ENCODE results near the gene CYBA.

Gene CYBA

GRCh38 chr16:88608076-88608475 is 42.8 kb downstream of the CYBA start:
- no peak for DNase-seq (ENCODE audit: low read depth in 2 of 2)
- no peak for TF ChIP-seq CTCF (IDR thresholded peaks at IDR 0.05; ENCODE audit: low read depth, low read length)
- H3K4me3 ChIP-seq (replicated peaks in 1 of 2; ENCODE audit: low read depth in 2 of 2, low read length in 2 of 2), result no peak overlapping the region

GRCh38 chr16:88606148-88606757 is 44.6 kb downstream of the CYBA start:
- H3K4me3 ChIP-seq (replicated peaks in 1 of 2; ENCODE audit: low read depth in 2 of 2, low read length in 2 of 2), result no peak overlapping the region
- DNase-seq (ENCODE audit: low read depth in 2 of 2), result no peak
- TF ChIP-seq CTCF (IDR thresholded peaks at IDR 0.05; ENCODE audit: low read depth, low read length), result no peak

- TF ChIP-seq CTCF (IDR thresholded peaks at IDR 0.05; ENCODE audit: low read depth, low read length), result no peak
- H3K4me3 ChIP-seq (replicated peaks in 1 of 2; ENCODE audit: low read depth in 2 of 2, low read length in 2 of 2), result no peak overlapping the region
- no peak for DNase-seq (ENCODE audit: low read depth in 2 of 2)
These were observed 45.4 kb downstream of the CYBA start for GRCh38 chr16:88605186-88606147.

GRCh38 chr16:88602091-88602490 is 48.8 kb downstream of the CYBA start:
- no peak overlapping the region for H3K4me3 ChIP-seq (replicated peaks in 1 of 2; ENCODE audit: low read depth in 2 of 2, low read length in 2 of 2)
- no peak for TF ChIP-seq CTCF (IDR thresholded peaks at IDR 0.05; ENCODE audit: low read depth, low read length)
- no peak for DNase-seq (ENCODE audit: low read depth in 2 of 2)

GRCh38 chr16:88601313-88602036 is 49.4 kb downstream of the CYBA start:
- DNase-seq (ENCODE audit: low read depth in 2 of 2), result no peak
- no peak for TF ChIP-seq CTCF (IDR thresholded peaks at IDR 0.05; ENCODE audit: low read depth, low read length)

GRCh38 chr16:88600539-88600896 is 50.3 kb downstream of the CYBA start:
- TF ChIP-seq CTCF (IDR thresholded peaks at IDR 0.05; ENCODE audit: low read depth, low read length), result no peak
- H3K4me3 ChIP-seq (replicated peaks in 1 of 2; ENCODE audit: low read depth in 2 of 2, low read length in 2 of 2), result no peak overlapping the region
- no peak for DNase-seq (ENCODE audit: low read depth in 2 of 2)

More at GRCh38 chr16:88601313-88602036, 49.4 kb downstream of the CYBA start:
- no peak overlapping the region for H3K4me3 ChIP-seq (replicated peaks in 1 of 2; ENCODE audit: low read depth in 2 of 2, low read length in 2 of 2)

All from cardiac fibroblast (primary cell).